Panc1 (cell line): ENCODE results near the gene NXPE3.

Experiments
- POLR2AphosphoS5 ChIP-seq: IDR thresholded peaks from 2 replicates; pipeline ENCODE4 v1.6.1; 2012; ENCODE audit warnings: mild to moderate bottlenecking, low read depth, low read length, moderate library complexity
- TF ChIP-seq, protein P1 (sequence below): fragments of 450-650 bp; IDR thresholded peaks from 2 replicates; pipeline ENCODE4 v1.5.1; 2017; ENCODE audit warnings: mild to moderate bottlenecking

DNA sequence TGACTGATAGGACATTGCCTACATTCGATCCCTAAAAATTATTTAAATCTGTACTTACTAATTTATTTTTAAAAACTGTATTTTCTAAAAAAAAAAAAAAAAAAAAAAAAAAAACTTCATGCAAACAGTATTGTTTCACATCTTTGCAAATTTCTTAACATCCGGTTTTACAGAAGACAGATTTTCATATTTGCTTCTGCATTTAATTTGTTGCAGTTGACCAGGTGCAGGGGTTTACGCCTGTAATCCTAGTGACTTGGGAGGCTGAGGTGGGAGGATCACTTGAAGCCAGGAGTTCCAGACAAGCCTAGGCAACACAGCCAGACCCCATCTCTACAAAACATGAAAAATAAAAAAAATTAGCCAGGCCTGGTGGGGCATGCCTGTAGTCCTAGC is 63.9 kb downstream of the NXPE3 start:
- TF ChIP-seq, protein P1, sequence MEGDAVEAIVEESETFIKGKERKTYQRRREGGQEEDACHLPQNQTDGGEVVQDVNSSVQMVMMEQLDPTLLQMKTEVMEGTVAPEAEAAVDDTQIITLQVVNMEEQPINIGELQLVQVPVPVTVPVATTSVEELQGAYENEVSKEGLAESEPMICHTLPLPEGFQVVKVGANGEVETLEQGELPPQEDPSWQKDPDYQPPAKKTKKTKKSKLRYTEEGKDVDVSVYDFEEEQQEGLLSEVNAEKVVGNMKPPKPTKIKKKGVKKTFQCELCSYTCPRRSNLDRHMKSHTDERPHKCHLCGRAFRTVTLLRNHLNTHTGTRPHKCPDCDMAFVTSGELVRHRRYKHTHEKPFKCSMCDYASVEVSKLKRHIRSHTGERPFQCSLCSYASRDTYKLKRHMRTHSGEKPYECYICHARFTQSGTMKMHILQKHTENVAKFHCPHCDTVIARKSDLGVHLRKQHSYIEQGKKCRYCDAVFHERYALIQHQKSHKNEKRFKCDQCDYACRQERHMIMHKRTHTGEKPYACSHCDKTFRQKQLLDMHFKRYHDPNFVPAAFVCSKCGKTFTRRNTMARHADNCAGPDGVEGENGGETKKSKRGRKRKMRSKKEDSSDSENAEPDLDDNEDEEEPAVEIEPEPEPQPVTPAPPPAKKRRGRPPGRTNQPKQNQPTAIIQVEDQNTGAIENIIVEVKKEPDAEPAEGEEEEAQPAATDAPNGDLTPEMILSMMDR: no peak
- no peak for TF ChIP-seq POLR2AphosphoS5
